WERI-Rb-1 (cell line): Measurements from ENCODE around the gene WFIKKN2.

Experiments used
- DNase-seq: peaks from one replicate; pipeline ENCODE4 v3.0.0-alpha.2; 2020
- H3K27ac ChIP-seq: fragments of 250-450 bp; sonication (Bioruptor Pico); 2 replicates; pipeline ENCODE4 v1.5.1; 2020; ENCODE audit warnings: mild to moderate bottlenecking, moderate library complexity
- H3K27me3 ChIP-seq: fragments of 250-450 bp; sonication (Bioruptor Pico); 2 replicates; pipeline ENCODE4 v1.5.1; 2021; ENCODE audit warnings: mild to moderate bottlenecking, low read depth, moderate library complexity; ENCODE audit not compliant: insufficient read depth, severe bottlenecking
- H3K36me3 ChIP-seq: fragments of 250-450 bp; sonication (Bioruptor Pico); 2 replicates; pipeline ENCODE4 v1.5.1; 2020; ENCODE audit warnings: mild to moderate bottlenecking, moderate library complexity
- H3K4me3 ChIP-seq: 2 replicates; pipeline ENCODE4 v1.5.1; 2011; ENCODE audit warnings: low read depth, mild to moderate bottlenecking, control low read depth, low read length
- H3K9me3 ChIP-seq: fragments of 250-450 bp; sonication (Bioruptor Pico); 2 replicates; pipeline ENCODE4 v1.5.1; 2021; ENCODE audit warnings: mild to moderate bottlenecking, moderate library complexity; ENCODE audit not compliant: severe bottlenecking
- TF ChIP-seq, protein P1 (sequence below): IDR thresholded peaks from 2 replicates; pipeline ENCODE4 v1.5.1; 2011; ENCODE audit warnings: low read depth, mild to moderate bottlenecking, control low read depth, inconsistent platforms, low read length

WFIKKN2 gene

DNA sequence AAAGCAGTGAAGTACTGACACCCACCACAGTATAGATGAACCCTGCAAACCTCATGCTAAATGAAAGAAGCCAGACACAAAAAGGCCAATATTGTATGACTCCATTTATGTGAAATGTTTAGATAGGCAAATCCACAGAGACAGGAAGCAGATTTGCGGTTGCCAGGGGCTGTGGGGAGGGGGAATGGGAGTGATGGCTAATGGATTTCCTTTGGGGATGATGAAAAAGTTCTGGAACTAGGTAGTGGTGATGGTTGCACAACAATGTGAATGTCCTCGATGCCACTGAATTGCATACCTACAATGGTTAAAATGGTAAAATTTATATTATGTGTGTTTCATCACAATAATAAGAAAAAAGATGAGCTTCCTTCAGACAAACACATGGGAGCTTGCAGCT lies 28.4 kb upstream of the WFIKKN2 start:
- DNase-seq, result no peak
- no peaks in the 10 kb centered on the region for H3K36me3 ChIP-seq
- H3K27ac ChIP-seq, result no peak overlapping the region
- TF ChIP-seq, protein P1, sequence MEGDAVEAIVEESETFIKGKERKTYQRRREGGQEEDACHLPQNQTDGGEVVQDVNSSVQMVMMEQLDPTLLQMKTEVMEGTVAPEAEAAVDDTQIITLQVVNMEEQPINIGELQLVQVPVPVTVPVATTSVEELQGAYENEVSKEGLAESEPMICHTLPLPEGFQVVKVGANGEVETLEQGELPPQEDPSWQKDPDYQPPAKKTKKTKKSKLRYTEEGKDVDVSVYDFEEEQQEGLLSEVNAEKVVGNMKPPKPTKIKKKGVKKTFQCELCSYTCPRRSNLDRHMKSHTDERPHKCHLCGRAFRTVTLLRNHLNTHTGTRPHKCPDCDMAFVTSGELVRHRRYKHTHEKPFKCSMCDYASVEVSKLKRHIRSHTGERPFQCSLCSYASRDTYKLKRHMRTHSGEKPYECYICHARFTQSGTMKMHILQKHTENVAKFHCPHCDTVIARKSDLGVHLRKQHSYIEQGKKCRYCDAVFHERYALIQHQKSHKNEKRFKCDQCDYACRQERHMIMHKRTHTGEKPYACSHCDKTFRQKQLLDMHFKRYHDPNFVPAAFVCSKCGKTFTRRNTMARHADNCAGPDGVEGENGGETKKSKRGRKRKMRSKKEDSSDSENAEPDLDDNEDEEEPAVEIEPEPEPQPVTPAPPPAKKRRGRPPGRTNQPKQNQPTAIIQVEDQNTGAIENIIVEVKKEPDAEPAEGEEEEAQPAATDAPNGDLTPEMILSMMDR, result no peak
- H3K27me3 ChIP-seq, result no peaks in the 10 kb centered on the region
- no peaks in the 10 kb centered on the region for H3K9me3 ChIP-seq
- H3K4me3 ChIP-seq, result no peak overlapping the region

DNA sequence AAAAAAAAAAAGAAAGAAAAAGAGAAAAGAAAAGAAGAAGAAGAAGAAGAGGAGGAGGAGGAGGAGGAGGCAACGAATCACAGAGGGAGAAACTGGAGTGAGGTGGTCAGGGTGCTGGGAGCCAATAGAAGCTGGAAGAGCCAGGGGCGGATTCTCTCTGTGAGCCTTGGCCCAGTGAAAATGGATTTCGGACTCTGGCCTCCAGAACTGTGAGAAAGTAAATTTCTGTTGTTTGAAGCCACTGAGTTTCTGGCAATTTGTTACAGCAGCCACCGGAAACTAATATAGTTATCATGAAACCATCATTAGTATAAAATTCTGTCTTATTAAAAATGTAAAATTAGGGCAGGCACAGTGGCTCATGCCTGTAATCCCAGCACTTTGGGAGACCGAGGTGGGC lies 27.7 kb upstream of the WFIKKN2 start:
- no peaks in the 10 kb centered on the region for H3K9me3 ChIP-seq
- TF ChIP-seq, protein P1, result no peak
- DNase-seq, result no peak
- no peaks in the 10 kb centered on the region for H3K27me3 ChIP-seq
- no peak overlapping the region for H3K4me3 ChIP-seq
- H3K27ac ChIP-seq, result no peak overlapping the region
- no peaks in the 10 kb centered on the region for H3K36me3 ChIP-seq

DNA sequence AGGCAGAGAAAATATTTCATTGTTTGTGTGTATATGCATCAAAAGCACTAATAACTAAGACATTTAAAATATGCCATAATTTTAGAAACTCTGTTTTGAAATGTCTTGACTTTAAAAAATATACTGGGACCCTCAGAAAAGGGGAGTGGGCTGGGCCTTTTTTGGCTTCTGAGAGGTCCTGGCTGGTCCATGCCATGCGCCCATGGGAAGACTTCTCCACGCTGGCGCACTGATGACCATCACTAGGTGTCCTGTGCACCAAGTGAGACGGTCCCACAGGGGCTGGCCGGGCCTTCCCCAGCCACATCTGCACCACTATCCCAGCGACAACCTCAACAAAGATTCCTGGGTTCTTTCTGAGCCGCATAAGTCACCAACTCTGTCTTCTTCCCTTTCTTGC lies 27.0 kb upstream of the WFIKKN2 start:
- no peaks in the 10 kb centered on the region for H3K9me3 ChIP-seq
- H3K27ac ChIP-seq, result no peak overlapping the region
- no peaks in the 10 kb centered on the region for H3K27me3 ChIP-seq
- no peaks in the 10 kb centered on the region for H3K36me3 ChIP-seq
- TF ChIP-seq, protein P1, result no peak
- no peak overlapping the region for H3K4me3 ChIP-seq
- no peak for DNase-seq

DNA sequence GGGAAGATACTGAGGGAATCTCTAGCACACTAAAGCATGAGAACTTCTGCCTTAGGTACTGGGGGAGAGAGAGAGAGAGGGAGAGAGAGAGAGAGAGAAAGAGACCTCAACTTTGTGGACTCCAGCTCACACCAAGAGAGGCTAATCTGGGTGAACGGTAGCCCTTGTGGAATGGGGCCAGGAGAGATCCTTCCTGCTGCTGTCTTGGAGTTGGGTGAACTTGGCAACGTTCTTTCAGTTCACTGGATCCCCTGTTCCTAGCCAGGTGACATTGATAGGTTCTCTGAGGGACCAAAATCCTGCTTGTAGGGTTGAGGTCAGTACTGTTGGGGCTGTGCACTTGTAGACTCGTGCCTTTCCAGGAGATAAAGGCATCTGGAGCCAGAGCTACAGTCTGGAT lies 26.5 kb upstream of the WFIKKN2 start:
- Histone ChIP-seq H3K27ac (peak overlapping the region; percentile 4; the same call in 1 of the 2 replicates), H3K27me3 (no peaks in the 10 kb centered on the region), H3K36me3 (no peaks in the 10 kb centered on the region), H3K4me3 (no peak overlapping the region), H3K9me3 (no peaks in the 10 kb centered on the region)
- no peak for DNase-seq
- TF ChIP-seq, protein P1, result no peak

DNA sequence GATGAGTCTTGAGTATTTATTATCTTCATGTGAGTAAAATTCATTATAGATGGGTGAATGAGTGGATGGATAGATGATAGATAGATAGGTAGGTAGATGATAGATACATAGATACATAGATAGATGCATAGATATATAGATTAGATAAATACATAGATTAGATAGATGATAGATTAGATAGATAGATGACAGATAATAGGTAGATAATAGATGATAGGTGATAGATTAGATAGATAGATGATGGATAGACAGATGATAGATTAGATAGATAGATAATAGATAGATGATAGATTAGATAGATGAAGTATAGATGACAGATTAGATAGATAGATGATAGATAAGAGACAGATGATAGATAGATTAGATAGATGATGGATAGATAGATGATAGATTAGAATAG lies 21.8 kb upstream of the WFIKKN2 start:
- Histone ChIP-seq H3K27me3 (no peaks in the 10 kb centered on the region), H3K9me3 (peaks cover 6% of the 10 kb centered on the region), H3K4me3 (no peak overlapping the region), H3K27ac (no peak overlapping the region), H3K36me3 (no peaks in the 10 kb centered on the region)
- no peak for DNase-seq
- TF ChIP-seq, protein P1, result no peak

DNA sequence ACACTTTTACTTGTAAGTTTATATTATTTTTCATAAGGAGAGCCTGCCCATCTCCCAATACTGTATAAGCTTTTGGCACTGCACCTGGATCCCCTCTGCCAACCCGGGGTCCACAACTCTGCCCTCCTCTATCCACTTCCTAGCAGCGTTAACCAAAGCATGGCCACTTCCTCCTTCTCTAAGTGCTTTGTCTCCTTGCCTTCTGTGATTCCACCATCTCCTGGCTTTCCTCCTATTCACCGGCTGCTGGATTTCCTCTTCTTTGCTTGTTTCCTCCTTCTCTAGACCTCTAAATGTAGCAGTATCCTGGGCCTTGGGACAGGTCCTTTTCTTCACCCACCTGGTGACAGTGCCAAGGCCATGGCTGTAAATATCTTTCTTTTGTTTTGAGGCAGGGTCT lies 20.0 kb upstream of the WFIKKN2 start:
- Histone ChIP-seq H3K36me3 (no peaks in the 10 kb centered on the region), H3K9me3 (peaks cover 6% of the 10 kb centered on the region), H3K4me3 (no peak overlapping the region), H3K27ac (no peak overlapping the region), H3K27me3 (no peaks in the 10 kb centered on the region)
- TF ChIP-seq, protein P1, result no peak
- no peak for DNase-seq
